ENCODE results near the gene IL17REL.

The IL17REL gene

DNA sequence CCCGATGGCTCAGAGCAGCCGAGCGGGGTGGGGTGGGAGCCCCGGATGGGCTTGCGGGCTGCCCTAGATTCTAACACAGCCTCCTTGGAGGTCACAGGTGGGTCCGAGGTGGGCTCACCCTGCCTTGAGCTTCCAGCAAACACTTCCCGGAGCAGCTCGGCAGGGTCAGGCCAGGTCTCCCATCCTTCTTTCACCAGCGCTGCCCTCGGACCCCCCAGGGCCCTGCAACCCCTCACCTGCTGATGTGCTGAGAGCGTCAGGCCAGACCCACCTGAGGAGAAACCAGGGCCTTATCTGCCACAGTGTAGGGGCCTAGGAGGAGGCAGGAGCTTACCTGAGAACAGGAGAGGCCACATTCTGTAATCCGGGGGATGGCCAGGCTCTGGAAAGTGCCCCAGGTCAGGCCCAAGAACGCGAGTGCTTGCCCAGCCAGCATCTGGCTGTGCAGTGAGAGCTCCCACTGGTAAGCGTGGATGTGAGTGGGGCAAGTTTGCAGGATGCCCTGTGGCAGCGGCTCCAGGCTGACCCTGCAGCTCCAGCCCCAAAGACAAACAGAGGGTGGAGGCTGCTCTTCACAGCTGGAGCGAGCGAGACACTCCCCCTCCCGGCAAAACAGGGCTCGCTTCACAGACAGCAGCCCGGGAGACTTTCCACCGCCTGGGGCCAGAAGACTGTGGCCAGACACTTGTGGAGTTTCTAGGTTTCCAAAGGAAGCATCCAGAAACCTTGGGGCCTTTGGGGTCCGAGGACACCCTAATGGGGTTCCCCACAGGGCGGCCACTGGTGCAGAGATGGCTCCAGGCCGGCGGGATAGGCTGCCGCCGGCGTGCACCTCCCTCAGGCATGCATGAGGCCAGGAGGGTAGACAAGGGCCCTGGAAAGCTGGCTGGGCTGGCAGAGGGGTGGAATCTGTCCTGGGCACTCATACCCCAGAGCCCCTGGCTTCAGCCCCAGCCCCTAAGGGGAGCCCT lies at the start of gene IL17REL:
TSS of gene IL17REL (minus strand) at position 555 of the 971 bp plus-strand sequence. CDS start at position 436, 119 bp downstream.
- no peak for DNase-seq (ENCODE audit: low spot score)

DNA sequence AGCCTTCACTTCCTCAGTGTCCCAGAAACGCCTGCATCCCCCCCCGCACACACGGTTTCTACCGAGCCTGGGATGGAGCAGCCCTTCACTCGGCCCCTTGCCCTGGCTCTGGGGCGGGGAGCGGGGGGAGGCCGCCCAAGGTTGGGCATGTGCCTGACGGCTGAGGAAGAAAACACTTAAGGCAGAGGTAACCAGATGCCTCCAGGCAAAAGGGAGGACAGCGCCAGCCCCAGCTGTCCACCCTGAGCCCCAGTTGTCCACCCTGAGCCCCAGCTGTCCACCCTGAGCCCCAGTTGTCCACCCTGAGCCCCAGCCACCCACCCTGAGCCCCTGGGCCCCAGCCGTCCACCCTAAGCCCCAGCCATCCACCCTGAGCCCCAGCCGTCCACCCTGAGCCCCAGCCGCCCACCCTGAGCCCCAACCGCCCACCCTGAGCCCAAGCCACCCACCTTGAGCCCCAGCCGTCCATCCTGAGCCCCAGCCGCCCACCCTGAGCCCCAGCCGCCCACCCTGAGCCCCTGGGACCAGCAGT lies 49.3 kb upstream of the IL17REL start:
- no peak for DNase-seq (ENCODE audit: low spot score)

DNA sequence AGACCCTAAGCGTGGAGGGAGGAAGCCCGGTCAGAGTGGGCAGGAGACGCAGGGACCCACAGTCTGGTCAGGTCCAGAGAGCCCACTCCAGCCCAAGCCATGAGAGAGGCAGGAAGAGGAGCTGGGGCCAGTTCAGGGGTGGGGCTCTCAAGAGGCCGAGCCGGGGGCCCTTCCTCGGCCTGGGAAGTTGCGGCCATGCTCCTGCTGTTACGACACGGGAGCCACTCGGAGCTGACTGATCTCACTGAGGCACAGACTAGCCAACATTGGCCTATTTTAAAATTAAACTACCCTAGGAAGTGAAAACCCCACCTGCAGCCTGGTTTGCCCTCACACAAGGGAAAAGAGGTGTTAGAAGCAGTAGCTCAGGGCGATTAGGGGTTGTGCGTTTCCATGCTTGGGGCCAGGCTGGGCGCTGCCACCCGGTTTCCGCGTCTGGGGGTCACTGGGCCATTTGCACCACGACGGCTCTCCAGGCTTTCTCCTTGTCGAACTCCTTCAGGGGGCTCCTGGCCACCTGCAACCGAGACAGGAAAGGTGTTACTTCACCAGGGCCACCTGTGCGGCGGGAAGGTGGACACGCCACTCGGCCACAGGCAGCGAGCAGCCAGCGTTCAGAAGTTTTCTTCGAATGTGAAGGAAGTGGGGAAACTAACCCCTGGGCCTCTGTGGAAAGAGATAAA lies 48.7 kb upstream of the IL17REL start:
- DNase-seq (ENCODE audit: low spot score): no peak

DNA sequence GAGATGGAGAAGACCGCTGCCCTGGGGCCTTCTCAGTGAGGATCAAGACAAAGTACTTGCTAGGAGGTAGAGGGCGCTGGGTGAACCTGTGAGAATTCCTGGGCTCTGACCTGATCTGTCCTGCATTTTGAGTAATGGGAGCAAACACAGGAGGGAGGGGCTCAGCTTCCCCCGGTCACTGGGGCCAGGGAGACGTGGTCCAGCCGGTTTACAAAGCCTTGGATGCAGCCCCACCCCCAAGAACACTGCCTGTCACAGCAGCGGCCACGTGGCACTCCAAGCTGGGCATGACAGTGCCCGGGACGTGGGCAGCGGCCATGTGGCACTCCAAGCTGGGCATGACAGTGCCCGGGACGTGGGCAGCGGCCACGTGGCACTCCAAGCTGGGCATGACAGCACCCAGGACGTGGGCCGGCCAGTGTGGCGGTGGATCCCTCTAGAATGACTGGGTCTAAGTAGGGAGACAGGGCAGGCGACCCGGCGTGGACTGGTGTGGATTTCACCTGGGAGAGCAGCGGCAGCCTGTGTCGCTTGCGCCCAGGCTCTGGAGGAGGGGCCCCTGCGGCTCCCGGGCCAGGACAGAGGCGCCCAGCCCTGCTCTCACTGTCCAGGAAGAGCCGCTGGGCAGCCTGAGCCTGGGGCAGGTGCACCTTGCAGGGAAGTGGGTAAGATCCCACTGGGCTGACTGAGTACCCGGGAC lies 48.0 kb upstream of the IL17REL start:
- DNase-seq (ENCODE audit: low spot score): no peak

DNA sequence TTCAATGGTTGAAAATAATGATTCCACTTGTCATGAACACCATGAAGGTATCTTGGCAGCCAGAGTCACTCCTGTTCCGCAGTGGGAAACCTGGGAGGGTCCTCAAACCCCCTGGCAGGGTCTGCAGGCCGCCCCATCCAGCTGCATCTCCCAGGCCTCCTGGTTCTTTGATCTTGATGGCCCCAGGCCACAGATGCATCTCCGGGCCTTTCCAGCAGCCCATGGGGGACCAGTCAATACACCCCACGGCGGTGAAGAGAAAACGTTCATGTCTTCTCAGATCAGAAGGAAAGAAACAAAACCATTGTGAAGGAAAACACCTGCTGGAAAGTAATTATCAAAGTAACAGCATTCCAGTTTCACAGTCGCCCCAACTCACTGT lies 47.3 kb upstream of the IL17REL start:
- DNase-seq (ENCODE audit: low spot score): no peak

DNA sequence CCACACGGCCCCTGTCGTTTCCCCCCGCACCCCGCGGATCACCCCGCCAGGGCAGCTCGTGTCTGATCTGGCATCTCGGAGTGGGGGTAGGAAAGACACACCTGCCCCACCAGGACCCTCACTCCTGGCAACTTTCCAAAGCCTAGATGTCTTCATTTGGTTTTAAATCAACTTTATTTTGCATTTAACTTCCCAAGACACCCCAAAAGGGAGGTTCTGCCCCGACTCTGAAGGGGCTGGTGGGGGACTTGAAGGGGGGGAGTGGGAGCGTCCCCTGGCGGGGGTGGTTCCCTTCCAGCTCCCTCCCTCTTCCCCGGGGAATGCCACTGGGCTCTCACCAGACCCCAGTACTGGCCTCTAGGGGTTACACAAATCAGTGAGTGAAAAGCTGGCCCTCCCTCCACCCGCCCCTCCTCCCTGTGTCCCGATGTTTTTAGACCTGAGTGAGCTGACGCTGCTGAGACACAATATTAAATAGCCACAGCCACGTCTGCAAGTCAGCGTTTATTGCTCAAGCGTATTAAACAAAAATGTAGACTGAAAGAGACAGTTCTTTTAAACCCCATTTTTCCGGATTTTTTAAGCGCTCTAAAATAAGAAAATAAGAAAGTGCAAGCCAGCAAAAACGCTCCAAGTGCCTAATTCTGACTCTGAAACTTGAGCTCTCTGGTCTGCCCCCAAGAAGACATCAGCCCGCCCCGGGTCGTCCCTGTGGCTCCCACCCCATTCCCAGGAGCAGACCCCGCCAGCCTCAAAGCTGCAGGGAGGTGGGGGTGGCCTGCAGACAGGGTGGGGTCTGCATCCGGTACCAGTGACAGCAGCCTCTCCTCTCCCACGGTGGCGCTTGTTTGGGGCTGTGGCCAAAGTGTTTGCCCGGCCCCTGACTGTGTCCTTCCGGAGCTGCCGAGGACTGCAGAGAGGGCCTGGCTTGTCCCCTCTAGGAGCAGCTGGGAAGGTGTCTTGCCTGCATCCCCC lies 46.6 kb upstream of the IL17REL start:
- peak; percentile 18 for DNase-seq (ENCODE audit: low spot score)

DNA sequence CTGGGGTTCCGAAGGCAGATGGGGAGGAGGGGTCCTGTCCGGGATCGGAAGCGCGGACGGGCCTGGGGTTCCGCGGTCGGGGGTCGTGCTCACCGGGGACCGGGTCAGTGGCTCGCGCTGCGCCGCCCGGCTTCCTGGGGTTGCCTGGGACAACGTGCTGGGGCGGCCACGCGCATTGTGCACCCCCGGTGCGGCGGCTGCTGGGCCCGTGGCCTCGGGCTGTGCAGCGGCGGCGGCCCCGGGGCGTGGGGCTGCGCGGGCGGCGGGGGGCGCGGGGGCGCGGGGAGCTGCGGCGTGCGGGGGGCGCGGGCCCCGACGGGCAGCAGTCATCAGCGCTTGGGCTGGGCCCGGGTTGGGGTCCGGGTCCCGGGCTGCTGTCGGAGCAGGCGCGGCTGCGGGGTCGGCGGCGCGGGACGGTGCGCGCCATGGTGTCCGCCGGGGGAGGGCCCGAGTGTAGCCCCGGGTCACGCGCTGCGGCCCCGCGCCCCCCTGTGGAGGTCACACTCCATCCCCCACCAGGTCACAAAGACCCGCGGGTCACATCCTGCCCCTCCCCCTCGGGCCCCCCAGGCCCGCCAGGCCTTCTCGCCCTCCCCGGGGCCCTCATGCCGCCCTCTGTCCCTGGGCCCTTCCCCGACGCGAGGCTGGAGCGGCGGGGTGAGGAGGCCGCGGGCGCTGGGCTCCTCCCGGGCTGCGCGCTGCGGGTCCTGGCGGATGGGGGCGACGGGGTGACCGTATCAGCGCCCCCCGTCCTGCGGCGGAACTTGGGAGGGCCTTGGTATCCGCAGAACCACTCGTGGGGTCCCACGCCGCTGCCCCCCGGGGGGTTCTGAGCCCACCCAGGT lies 45.7 kb upstream of the IL17REL start, which contains the start of gene TTLL8:
TSS of gene TTLL8 (minus strand) at position 238 of the 845 bp plus-strand sequence.
- no peak for DNase-seq (ENCODE audit: low spot score)

DNA sequence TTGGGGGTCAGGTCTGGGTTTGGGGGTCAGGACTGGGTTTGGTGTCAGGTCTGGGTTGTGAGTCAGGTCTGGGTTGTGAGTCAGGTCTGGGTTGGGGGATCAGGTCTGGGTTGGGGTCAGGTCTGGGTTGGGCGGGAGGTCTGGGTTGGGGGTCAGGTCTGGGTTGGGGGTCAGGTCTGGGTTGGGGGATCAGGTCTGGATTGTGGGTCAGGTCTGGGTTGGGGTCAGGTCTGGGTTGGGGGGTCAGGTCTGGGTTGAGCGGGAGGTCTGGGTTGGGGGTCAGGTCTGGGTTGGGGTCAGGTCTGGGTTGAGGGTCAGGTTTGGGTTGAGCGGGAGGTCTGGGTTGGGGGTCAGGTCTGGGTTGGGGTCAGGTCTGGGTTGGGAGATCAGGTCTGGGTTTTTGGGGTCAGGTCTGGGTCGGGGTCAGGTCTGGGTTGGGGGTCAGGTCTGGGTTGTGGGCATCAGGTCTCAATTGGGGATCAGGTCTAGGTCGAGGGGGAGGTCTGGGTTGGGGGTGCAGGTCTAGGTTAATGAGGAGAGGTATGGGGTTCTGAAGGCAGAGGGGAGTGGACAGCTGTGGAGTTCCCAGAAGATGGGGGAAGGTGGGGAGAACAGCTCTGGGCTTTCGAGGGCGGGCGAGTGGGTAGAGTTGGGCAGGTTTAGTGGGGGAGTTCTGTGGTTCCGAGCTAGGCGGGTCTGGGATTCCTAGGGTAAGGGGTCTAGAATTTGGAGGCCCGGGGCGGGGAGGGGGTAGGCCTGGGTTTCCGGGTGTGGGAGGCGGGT lies 44.9 kb upstream of the IL17REL start:
- DNase-seq (ENCODE audit: low spot score): no peak

DNA sequence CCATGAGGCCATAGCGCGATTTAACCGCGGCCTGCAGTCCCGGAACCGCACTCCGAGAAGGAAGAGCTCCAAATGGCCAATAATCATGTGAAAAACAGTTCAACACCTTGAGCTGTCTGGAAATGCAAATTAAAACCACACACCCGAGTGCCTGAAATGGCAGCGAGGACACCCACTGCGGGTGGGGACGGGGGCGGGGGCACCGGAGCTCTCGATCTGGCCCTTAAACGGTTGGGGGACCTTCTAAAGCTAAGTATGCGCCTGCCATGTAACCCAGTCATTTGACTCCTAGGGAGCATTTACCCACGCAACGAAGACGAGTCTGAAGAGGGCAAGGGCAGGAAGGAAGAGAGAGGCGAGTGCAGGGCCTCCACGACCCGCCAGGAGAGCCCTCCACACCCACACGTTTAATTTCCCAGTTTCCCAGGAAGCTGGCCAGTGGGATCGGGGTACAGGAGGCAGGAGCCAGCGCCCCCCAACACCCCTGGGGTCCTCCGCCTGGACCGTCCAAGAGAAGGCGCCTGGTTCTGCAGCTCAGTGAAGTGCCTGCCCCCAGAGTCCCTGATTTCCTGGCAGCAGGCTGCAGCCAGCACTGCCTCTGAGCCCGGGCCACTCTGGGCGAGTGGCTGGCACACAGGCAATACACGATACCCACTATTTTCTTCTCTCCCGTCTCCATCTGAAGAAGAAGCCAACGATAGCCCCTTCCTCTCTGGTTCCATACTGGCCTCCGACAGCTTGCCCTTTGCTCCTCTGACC lies 43.8 kb upstream of the IL17REL start:
- no peak for DNase-seq (ENCODE audit: low spot score)

DNA sequence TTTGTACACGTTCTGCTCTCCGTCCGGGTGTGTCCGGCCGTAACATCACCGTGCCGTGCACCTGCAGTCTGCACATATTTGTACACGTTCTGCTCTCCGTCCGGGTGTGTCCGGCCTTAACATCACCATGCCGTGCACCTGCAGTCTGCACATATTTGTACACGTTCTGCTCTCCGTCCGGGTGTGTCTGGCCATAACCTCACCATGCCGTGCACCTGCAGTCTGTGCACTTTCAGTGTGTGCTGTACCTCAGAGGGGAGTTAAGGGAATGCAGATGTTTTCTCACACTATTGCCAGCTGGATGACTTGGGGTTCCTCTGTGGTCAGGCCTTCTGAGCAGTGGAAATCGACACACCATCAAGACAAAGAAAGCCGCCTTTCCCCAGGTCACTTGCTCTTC lies 41.3 kb upstream of the IL17REL start:
- DNase-seq (ENCODE audit: low spot score): no peak

DNA sequence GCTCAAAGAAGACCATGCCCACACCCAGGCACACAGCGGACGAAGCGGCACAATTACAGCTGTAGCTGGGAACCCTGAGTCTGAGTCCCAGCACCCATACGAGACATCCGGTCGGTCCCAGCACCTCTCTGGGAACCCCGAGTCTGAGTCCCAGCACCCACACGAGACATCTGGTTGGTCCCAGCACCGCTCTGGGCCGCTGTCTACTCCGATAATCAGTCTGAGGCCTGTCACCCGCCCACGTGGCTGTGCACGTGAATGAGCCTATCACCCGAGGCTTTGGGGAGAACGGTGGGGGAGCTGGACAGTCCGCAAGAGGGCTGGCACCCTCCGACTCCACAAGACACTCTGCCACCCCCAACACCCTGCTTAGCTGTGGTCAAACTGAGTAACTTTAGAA lies 39.4 kb upstream of the IL17REL start:
- DNase-seq (ENCODE audit: low spot score): no peak

DNA sequence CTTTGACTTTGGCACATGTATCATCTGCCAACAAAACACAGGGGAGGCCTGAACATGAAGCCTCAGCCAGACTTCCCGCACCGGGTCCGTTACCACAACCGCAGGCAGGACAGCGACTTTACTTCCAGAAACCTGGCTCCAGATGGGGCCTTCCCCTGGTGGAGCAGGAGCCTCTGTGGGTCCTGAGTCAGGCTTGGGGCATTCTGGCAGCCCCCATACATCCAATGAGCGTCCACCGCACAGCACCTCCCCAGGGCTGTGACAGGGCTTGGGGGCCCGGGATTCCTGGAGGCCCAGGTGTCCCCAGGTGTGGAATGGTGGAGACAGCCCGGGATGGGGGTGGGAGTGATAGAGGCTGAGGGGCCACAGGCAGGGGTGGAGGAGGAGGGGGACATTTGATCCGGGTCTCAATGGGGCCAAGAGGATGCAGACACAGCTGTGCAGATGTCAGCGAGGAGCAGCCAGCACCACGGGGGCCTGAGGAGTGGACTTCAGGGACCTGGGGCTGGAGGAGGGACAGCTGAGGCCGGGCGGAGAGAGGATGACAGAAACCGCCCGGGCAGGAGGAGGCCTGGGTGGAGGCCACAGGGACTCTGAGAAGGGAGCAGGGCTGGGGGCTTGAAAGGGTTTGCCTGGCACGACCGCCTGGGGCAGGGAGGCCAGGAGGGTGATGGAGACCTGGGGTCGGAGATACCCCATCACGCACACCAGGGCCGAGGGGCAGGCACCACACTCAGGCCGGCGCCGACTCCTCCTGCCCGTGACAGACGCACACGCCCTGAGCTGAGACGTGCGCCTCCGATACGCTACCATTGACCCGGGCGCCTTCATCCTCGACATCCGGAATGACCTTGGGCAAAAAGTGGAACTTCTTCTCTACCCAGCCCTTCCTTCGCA lies 37.0 kb upstream of the IL17REL start:
- no peak for DNase-seq (ENCODE audit: low spot score)

DNA sequence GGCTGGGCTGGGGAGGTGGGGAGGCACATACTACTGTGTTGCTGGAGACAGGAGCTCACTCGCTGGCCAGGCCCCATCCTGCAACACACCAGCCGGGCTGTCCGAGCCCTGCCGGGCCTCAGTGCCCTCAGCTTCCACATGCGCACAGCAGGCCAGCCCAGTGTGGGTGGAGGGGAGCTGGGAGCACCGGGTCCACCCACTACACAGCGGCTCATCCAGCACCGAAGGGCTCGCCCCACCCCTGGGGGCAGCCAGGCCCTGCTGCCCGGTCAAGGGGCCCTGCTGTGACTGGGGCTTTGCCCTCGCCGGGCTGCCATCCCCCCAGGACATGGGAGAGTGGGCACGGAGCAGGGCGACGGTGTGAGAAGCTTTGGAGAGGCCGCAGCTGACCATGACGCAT lies 36.3 kb upstream of the IL17REL start:
- DNase-seq (ENCODE audit: low spot score): no peak

DNA sequence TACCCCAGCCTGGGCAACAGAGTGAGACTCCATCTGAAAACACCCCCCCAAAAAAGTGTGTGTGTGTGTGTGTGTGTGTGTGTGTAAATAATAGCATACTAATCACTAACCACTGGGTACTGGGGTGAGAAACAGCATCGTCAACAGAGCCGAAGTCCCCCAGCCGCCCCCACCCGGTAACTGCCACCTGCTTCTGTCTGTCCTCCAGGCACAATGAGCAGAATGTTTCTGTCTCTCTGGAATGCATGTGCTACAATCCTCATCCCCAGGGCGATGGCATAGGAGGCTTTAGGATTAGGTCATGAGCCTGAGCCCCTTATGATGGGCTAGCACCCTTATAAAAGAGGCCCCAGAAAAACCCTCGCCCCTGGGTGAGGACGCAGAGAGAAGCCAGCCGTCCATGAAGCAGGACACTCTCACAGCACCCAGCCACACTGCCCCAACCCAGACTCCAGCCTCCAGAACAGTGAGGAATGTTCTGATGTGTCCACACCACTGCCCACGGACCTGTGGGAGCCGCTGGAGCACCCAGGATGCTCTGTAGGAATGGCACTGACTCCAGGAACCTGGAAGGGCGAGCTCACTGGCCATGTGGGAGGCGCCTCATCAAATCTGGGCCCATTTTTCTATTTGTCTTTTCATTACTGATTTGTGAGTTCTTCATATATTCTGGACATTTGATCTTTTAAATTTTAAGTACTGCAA lies 35.6 kb upstream of the IL17REL start:
- DNase-seq (ENCODE audit: low spot score): no peak

DNA sequence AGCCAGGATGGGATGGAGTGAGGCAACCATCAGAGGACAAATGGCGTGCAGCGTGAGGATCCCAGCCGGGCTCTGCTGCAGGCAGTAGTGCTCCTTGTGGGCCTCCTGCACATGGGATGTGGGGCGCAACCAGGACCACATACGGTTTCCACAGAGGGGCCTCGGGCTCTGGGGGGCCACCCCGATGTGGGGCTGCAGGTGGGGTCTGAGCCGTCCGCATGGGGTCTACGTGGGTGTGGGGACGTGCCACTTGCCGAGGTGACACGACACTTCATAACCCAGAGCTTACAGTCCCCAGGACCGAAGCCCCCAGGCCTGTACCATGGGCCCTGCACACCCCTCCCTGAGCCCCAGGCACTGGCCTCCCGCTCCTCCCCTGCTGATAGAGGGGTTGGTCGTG lies 34.8 kb upstream of the IL17REL start:
- DNase-seq (ENCODE audit: low spot score): no peak

DNA sequence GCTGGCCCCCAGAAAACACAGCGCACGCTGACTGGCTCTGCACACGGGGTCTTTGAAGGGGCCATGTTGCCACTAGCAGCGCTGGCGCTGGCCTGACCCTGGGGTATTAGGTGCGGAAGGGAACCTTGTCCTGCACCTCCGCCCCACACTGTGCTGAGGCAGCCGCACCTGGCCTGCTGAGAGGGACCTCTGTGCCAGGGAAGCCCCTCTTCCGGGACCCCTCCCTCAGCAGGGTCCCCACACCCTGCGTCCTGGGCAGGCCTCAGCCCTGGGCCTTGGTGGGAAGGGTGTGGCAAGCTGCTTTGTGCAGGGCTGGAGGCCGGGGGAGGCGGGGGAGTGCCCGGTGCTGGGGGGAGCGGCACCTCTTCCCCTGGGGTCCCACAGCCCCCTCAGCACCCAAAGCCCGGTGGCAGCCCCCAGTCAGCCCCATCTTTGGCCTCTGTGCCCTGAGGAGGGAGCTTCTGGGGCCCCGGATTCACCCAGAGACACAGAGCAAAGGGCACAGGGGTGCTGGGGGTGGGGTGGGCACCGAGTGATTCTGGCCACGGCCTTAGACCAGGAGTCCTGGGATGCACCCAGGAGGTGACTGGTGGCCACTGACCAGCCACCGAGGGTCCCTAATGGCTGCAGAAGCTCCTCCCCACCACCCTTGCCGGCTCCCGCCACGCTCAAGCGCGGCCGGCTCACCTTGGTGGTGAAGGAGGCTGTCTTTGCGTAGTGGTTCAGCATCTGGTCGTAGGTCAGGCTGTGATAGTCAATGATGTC lies 34.1 kb upstream of the IL17REL start:
- no peak for DNase-seq (ENCODE audit: low spot score)
